Hepatic stellate cell (primary cell): Measurements from ENCODE around the gene FCGR1A.
"Not testable (repeated sequence)": the region's sequence is repeated elsewhere in the genome, so short reads cannot be mapped to it uniquely, and the experiment has no call there.

ENCODE experiments used
- DNase-seq: peaks from one replicate; pipeline ENCODE4 v3.0.0; 2011; ENCODE audit warnings: low spot score

FCGR1A gene

GRCh38 chr1:149782600-149782999 is at the start of gene FCGR1A:
TSS of gene FCGR1A (plus strand) at chr1:149782694. CDS start at chr1:149782744, 50 bp downstream.
- not testable (repeated sequence) for DNase-seq

GRCh38 chr1:149732781-149733180 is 49.7 kb upstream of the FCGR1A start:
- not testable (repeated sequence) for DNase-seq

GRCh38 chr1:149734692-149735091 is 47.8 kb upstream of the FCGR1A start:
- not testable (repeated sequence) for DNase-seq

- not testable (repeated sequence) for DNase-seq
Measured at GRCh38 chr1:149740148-149740581, 42.3 kb upstream of the FCGR1A start.

- not testable (repeated sequence) for DNase-seq
Measured at GRCh38 chr1:149740590-149741230, 41.8 kb upstream of the FCGR1A start.

DNA sequence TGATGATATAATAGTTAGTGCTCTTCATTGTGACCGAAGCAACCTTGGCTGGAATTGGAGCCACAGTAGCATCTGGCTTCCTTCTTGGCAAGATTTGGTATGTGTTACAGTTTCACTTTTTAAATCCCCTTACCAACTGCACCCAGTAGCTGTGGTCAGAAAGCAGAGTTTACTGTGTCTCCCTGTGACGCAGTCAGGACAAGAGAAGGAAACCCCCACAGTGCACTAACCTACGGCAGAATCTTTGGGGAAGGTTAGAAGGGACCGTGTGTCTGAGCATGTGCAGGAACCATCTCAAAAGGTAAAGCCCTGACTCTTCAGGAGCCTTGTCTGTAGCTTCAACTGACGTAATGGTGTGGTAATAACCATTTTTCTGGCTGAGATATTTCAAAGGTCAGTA is 40.6 kb upstream of the FCGR1A start:
- DNase-seq = not testable (repeated sequence)

DNA sequence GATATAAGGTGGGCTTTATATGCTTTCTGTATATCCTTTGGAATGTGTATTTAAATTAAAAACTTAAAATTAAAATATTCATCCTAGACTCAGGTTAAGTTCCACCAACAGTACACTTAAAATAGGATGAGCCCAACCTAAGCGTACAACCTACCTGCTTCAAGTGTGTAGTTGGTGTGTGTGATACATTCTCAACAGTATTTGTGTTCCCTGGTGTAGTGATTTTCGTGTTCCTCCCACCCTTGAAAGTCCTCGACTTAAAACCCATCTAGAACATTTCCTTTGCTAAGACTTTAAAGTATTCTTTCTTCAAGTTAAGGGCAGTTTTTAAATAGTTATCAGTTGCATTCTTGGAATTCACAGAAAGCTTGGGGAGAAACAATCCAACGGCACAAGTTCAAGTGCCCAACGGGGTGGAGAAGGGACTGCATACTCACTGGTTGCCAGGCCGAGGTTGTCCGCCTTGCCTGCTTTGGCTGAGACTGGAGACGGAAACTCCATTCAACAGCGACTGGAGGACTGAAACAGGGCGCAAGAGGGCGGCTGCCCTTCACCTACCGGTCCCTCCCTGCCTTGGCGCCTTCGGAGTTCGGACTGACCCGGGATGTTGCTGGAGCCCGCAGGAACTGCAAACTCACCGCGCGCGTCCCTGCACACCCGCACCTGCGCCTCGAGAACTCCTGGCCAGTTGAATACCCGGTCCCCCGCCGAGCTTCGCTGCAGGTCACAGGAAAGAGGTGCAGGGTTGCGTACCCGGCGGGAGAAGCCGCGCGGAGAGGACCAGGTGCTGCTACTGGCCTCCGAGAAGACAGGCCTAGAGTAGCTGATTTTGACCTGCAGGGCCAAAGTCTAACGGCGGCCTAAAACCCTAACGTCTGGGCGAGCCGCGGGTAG is 35.8 kb upstream of the FCGR1A start:
- not testable (repeated sequence) for DNase-seq

GRCh38 chr1:149747359-149748143 is 34.9 kb upstream of the FCGR1A start:
- DNase-seq = not testable (repeated sequence)

DNA sequence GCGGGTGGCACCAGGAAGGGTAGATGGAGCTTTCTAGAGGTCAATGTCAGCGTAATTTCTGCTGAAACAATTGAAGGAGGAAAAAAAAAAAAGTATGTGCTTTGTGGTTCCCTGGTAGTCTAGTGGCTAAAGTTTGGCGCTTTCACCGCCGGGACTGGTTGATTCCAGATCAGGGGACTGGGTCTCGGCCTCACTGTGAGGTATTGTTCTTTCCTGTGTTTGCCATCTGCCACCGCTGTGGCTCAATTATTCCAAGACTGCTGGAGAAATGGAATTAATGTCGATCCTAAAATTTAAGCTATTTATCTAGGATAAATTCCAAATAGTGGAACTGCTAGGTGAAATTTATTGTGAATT is 34.4 kb upstream of the FCGR1A start:
- DNase-seq = not testable (repeated sequence)

DNA sequence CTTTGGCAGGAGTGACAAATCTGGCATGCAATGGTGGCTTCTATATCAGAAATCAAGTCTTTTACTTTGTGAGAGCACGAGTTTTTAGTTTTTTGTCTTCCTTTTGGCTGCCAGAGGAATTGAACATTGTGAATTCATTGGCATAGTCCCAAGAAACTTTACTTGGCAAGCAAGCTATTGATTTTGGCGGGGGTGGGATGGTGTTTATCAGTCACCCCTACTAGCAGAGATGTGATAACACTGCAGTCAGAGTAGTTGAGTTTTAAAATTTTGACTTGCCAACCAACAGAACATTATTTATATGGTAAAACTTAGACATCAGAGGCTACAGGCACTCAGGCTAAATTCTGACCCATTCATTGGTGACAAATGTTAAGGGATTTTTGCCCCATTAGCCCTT is 31.9 kb upstream of the FCGR1A start:
- not testable (repeated sequence) for DNase-seq

DNA sequence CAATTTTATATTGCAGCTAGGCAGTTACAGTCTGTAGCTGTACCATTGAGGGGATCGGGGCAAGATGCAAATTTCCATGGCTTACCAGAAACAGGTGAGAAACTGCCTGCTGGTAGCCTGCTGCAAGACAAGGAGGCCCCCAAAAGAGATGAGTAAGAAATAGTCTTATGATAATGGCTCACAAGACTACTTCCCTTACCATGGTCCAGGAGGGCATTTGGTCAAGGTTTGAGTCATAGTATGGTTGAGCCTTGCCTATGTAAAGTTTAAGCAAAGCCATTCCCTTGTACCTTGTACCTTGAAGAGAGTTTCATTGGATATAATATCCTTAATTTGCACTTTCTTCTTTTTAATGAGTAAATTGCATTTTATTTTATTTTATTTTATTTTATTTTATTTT is 30.3 kb upstream of the FCGR1A start:
- not testable (repeated sequence) for DNase-seq

DNA sequence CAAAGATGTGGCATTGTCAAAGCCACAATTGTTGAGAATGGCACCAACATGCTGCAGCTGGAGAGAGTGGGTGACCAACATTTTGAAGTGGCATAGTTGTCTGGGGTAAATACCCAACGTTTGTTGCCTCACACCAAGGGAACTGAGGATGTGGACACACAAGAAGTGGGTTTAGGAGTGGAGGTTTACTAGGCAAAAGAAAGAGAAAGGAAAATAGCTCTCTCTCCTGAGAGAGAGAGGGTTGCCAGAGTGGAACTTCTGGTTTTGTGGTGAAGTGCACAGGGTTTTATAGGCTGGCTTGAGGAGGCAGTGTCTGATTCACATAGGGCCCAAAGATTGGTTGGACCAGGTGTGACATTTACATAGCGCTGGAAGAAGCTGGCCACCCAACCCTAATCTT is 29.0 kb upstream of the FCGR1A start:
- not testable (repeated sequence) for DNase-seq

- not testable (repeated sequence) for DNase-seq
Measured at GRCh38 chr1:149755294-149755693, 27.2 kb upstream of the FCGR1A start.

GRCh38 chr1:149762294-149762693 is 20.2 kb upstream of the FCGR1A start:
- DNase-seq = not testable (repeated sequence)

DNA sequence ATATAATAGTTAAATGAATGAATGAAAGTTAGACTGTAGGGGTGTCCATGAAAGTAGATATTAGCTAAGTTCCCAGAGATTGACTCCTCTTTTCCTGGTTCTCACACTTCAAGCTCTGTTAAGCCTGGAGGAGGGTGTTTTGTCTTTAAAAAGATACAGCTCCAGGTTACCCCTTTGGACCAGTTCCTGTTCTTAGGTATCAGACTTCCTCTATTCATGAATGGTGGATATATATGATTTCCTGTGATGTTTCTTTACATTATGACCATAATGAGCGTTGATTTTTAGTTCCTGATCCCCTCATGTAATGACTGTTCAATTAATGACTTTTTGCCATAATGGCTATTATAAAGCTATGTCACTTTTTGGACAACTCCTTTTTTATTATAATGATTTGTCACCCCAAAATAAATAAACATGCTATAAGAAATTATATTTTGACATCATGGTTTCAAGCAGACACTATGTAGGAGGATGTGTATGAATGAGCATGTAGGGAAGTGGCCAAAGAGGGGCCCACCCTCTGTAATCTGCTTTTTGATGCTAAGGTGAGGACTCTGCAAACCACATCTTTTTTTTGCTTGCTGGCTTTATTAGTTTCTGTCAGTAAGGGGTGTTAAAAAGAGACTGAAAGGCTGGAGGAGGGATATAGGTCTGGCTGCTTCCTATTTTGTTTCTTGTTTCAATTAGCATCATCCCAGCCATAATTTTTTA is 18.2 kb upstream of the FCGR1A start:
- not testable (repeated sequence) for DNase-seq

DNA sequence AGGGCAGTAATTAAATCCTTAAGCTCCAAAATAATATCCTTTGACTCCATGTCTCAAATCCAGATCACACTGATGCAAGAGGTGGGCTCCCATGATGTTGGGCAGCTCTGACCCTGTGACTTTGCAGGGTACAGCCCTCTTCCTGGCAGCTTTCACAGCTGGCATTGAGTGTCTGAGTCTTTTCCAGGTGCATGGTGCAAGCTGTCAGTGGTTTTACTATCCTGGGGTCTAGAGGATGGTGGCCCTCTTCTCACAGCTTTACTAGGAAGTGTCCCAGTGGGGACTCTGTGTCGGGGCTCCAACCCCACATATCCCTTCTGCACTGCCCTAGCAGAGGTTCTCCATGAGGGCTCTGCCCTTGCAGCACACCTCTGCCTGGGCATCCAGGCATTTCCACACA is 16.3 kb upstream of the FCGR1A start:
- not testable (repeated sequence) for DNase-seq

- DNase-seq = not testable (repeated sequence)
Measured at GRCh38 chr1:149769216-149769615, 13.3 kb upstream of the FCGR1A start.

GRCh38 chr1:149770661-149771060 is 11.8 kb upstream of the FCGR1A start:
- not testable (repeated sequence) for DNase-seq

- DNase-seq = not testable (repeated sequence)
Measured at GRCh38 chr1:149771653-149772425, 10.7 kb upstream of the FCGR1A start.

DNA sequence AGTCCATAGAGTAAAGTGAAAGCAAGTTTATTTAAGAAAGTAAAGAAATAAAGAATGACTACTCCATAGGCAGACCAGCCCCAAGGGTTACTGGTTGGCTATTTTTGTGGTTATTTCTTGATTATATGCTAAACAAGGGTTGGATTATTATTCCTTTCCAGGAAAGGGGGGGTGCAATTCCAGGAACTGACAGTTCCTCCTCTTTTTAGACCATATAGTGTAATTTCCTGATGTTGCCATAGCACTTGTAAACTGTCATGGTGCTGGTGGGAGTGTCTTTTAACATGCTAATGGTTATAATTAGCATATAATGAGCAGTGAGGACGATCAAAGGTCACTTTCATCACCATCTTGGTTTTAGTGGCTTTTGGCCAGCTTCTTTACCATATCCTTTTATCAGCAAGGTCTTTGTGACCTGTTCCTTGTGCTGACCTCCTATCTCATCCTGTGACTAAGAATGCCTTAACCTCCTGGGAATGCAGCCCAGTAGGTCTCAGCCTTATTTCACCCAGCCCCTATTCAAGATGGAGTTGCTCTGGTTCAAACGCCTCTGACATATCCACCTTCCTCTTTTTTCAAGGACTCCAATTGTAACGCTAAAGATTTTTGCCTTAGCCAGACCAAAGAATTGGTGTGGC is 6.9 kb upstream of the FCGR1A start:
- DNase-seq = not testable (repeated sequence)
